HCT116 (cell line): ENCODE measurements around the gene CTIF.

ENCODE experiments used
- ELF1 ChIP-seq: IDR thresholded peaks from 2 replicates; pipeline ENCODE4 v1.6.1; 2012; ENCODE audit warnings: low read depth, borderline replicate concordance
- EZH2 ChIP-seq: fragments of 200-600 bp; sonication (generic); IDR thresholded peaks from 2 replicates; pipeline ENCODE4 v1.6.1; 2017; ENCODE audit warnings: antibody characterized with exemption, mixed run types
- POLR2A ChIP-seq: IDR thresholded peaks from 2 replicates; pipeline ENCODE4 v1.7.0; 2011; ENCODE audit warnings: borderline replicate concordance; ENCODE audit not compliant: insufficient read depth, insufficient read length; ENCODE audit errors: extremely low read depth
- POLR2AphosphoS5 ChIP-seq: IDR thresholded peaks from 2 replicates; pipeline ENCODE4 v1.6.1; 2011; ENCODE audit warnings: mild to moderate bottlenecking, low read depth, low read length, moderate library complexity
- RAD21 ChIP-seq: IDR thresholded peaks from 2 replicates; pipeline ENCODE4 v1.6.1; 2012; ENCODE audit warnings: low read depth, mild to moderate bottlenecking
- SIN3A ChIP-seq: IDR thresholded peaks from 2 replicates; pipeline ENCODE4 v1.6.1; 2012; ENCODE audit warnings: low read depth
- SP1 ChIP-seq: IDR thresholded peaks from 2 replicates; pipeline ENCODE4 v1.6.1; 2012; ENCODE audit warnings: low read depth
- TCF7L2 ChIP-seq: IDR thresholded peaks from 2 replicates; pipeline ENCODE4 v1.7.0; 2011; ENCODE audit warnings: borderline replicate concordance, inconsistent platforms; ENCODE audit not compliant: insufficient read depth, insufficient read length; ENCODE audit errors: extremely low read depth
- YY1 ChIP-seq: IDR thresholded peaks from 2 replicates; pipeline ENCODE4 v1.6.1; 2011; ENCODE audit warnings: low read length, low read depth, moderate library complexity, mild to moderate bottlenecking; ENCODE audit not compliant: insufficient replicate concordance; ENCODE audit errors: extremely low read depth
- ZNF274 ChIP-seq: fragments of 200-500 bp; sonication (Bioruptor generic); IDR thresholded peaks from 2 replicates; pipeline ENCODE4 v1.6.1; 2014; ENCODE audit warnings: mild to moderate bottlenecking, low read depth, low read length, inconsistent platforms
- TF ChIP-seq, protein P1 (sequence below), 3 experiments: fragments of 200-600 bp in 1 of 3; sonication (generic) in 1 of 3; IDR thresholded peaks in 2 of 3; conservative IDR thresholded peaks in 1 of 3; 2 replicates each; pipeline ENCODE4 v1.5.1; 2012 to 2017; ENCODE audit warnings: low read depth in 2 of 3, low read length in 2 of 3, antibody characterized with exemption in 1 of 3, borderline replicate concordance in 1 of 3, control low read depth in 1 of 3, mild to moderate bottlenecking in 1 of 3, mixed read lengths in 1 of 3, mixed run types in 1 of 3, moderate library complexity in 1 of 3; ENCODE audit not compliant: insufficient read depth in 1 of 3
- TF ChIP-seq, protein P2 (sequence below): IDR thresholded peaks from 2 replicates; pipeline ENCODE4 v1.6.1; 2012

DNA sequence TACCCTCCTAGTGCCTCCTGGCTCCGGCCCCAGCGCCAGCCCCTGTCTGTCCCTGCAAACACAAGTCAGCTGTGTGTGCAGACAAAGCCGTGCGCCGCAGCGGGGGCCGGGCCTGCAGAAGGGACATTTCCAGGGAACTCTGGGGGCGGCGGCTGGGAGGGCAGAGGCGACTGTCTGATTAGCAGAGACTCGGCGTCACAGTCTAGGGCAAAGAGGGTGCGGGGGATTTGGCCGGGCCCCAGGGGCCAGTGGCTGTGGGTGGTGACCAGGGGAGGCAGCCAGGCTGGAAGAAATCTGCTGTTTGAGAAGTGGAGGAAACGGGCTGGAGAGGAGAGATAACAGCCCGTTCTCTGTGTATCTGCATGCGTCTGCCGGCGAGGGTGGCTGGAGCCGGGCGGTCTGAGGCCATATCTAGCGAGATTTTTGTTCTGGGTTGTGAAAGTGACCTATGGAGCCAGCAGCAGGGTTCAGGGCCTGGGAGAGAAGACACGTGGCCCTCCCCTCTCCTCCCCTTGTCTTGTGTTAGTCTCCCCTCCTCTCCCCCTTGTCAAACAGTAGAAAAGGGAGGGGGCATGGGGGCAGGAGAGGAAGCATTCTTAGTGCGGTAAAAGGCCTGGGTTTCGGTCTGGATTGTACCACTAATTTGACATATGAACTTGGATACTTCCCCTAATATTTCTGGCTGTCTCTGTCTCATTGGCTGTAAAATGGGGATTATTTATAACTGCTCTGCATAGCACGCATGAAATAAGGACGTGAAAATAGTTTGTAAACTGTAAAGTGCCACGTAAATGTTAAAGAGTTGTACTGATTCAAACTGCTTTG lies 242.5 kb downstream of the CTIF start:
- TF ChIP-seq, protein P1, sequence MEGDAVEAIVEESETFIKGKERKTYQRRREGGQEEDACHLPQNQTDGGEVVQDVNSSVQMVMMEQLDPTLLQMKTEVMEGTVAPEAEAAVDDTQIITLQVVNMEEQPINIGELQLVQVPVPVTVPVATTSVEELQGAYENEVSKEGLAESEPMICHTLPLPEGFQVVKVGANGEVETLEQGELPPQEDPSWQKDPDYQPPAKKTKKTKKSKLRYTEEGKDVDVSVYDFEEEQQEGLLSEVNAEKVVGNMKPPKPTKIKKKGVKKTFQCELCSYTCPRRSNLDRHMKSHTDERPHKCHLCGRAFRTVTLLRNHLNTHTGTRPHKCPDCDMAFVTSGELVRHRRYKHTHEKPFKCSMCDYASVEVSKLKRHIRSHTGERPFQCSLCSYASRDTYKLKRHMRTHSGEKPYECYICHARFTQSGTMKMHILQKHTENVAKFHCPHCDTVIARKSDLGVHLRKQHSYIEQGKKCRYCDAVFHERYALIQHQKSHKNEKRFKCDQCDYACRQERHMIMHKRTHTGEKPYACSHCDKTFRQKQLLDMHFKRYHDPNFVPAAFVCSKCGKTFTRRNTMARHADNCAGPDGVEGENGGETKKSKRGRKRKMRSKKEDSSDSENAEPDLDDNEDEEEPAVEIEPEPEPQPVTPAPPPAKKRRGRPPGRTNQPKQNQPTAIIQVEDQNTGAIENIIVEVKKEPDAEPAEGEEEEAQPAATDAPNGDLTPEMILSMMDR (IDR thresholded peaks at IDR 0.05 in 2 of 3, conservative IDR thresholded peaks at IDR 0.05 in 1 of 3; ENCODE audit: borderline replicate concordance in 1 of 3, insufficient read depth in 1 of 3, low read depth in 2 of 3, low read length in 2 of 3) = no peak
- no peak for TF ChIP-seq POLR2A
- no peak for TF ChIP-seq EZH2
- TF ChIP-seq RAD21 = no peak
- no peak for TF ChIP-seq POLR2AphosphoS5
- no peak for TF ChIP-seq ELF1
- no peak for TF ChIP-seq SIN3A
- TF ChIP-seq YY1 = no peak
- no peak for TF ChIP-seq SP1
- TF ChIP-seq ZNF274 = no peak
- TF ChIP-seq, protein P2, sequence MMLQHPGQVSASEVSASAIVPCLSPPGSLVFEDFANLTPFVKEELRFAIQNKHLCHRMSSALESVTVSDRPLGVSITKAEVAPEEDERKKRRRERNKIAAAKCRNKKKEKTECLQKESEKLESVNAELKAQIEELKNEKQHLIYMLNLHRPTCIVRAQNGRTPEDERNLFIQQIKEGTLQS = no peak
- no peak for TF ChIP-seq TCF7L2
